K562 (cell line): Measurements from ENCODE around the gene ZNF77. TPM values are rescaled to one million over a fixed set of nuclear protein-coding genes. Genes with fewer than 3 reads are reported as not detected.

Experiments used
- ATF7 ChIP-seq: fragments of 450-650 bp; IDR thresholded peaks from 2 replicates; pipeline ENCODE4 v1.7.1; 2014; ENCODE audit warnings: mild to moderate bottlenecking, moderate library complexity
- CEBPZ ChIP-seq: fragments of 150-350 bp; IDR thresholded peaks from 2 replicates; pipeline ENCODE4 v1.6.1; 2014; ENCODE audit warnings: low read depth, mild to moderate bottlenecking, low read length, borderline replicate concordance
- CGGBP1 ChIP-seq: fragments of 250-450 bp; sonication (Bioruptor Pico); IDR thresholded peaks from 2 replicates; pipeline ENCODE4 v1.9.0; 2021; ENCODE audit warnings: mild to moderate bottlenecking
- HMGXB4 ChIP-seq: sonication (generic); formaldehyde crosslinking; IDR thresholded peaks from 2 replicates; pipeline ENCODE4 v1.8.1; 2023; ENCODE audit warnings: mild to moderate bottlenecking, missing genetic modification reagents
- MCM2 ChIP-seq: fragments of 450-650 bp; IDR thresholded peaks from 2 replicates; pipeline ENCODE4 v1.6.1; 2017; ENCODE audit warnings: low read depth, mild to moderate bottlenecking
- MCM3 ChIP-seq: fragments of 450-650 bp; IDR thresholded peaks from 2 replicates; pipeline ENCODE4 v1.6.1; 2016
- NR4A1 ChIP-seq, 2 experiments: fragments of 250-450 bp in 1 of 2; fragments of 450-650 bp in 1 of 2; sonication (Bioruptor Pico) in 1 of 2; IDR thresholded peaks; 2 replicates each; pipeline versions ENCODE4 v1.4.0 to v1.6.1; 2016 to 2020; ENCODE audit warnings: mild to moderate bottlenecking in 2 of 2, missing compliant biosample characterization in 1 of 2, missing genetic modification characterization in 1 of 2, moderate library complexity in 1 of 2
- PRMT5 ChIP-seq: sonication (generic); formaldehyde crosslinking; IDR thresholded peaks from 2 replicates; pipeline ENCODE4 v1.5.0; 2020; ENCODE audit warnings: missing genetic modification reagents
- XRCC3 ChIP-seq: fragments of 450-650 bp; IDR thresholded peaks from 2 replicates; pipeline ENCODE4 v1.6.1; 2017; ENCODE audit warnings: mild to moderate bottlenecking, moderate library complexity
- ZEB2 ChIP-seq: fragments of 450-650 bp; IDR thresholded peaks from 2 replicates; pipeline ENCODE4 v1.6.1; 2016
- ZNF184 ChIP-seq: sonication (generic); formaldehyde crosslinking; IDR thresholded peaks from 2 replicates; pipeline ENCODE4 v1.5.0; 2020; ENCODE audit warnings: missing genetic modification reagents
- polyA plus RNA-seq, 8 experiments: library from polyadenylated mRNA; depleted of rRNA in 4 of 8; stranded (reverse) in 5 of 8; unstranded in 3 of 8; fragments of >200 nt; fragmentation: Nextera tagmentation in 2 of 8; fragmentation: Illumina TruSeq in 1 of 8; extraction: Ambion mirVana in 2 of 8; extraction: Trizol in 1 of 8; gene quantifications; 2 replicates each; pipeline versions ENCODE4 v1.2.1 to v1.2.3, GENCODE V29; 2011 to 2014; ENCODE audit warnings: inconsistent platforms in 1 of 8, missing spikeins in 1 of 8
- total RNA-seq, 7 experiments: library from RNA; depleted of rRNA in 6 of 7; stranded (reverse); fragments of >200 nt in 6 of 7; fragmentation: Illumina TruSeq in 2 of 7; extraction: Trizol in 2 of 7; gene quantifications; 2 replicates each; pipeline versions ENCODE4 v1.2.1 to v1.2.3, GENCODE V29; 2011 to 2021; ENCODE audit warnings: low replicate concordance in 1 of 7
- TF ChIP-seq, protein P1 (sequence below), 2 experiments: fragments of 450-650 bp; formaldehyde crosslinking in 1 of 2; IDR thresholded peaks; 2 replicates each; pipeline versions ENCODE4 v1.4.0 to v1.6.1; 2014 to 2020; ENCODE audit warnings: mild to moderate bottlenecking in 2 of 2, borderline replicate concordance in 1 of 2, low read depth in 1 of 2

The ZNF77 gene
- total and polyA plus RNA-seq, 9 of the 15 experiments (the other 6 are each of a cell fraction or from before 2014, with no cell fraction given): 4.3 to 14.5 (median 7.7) TPM

DNA sequence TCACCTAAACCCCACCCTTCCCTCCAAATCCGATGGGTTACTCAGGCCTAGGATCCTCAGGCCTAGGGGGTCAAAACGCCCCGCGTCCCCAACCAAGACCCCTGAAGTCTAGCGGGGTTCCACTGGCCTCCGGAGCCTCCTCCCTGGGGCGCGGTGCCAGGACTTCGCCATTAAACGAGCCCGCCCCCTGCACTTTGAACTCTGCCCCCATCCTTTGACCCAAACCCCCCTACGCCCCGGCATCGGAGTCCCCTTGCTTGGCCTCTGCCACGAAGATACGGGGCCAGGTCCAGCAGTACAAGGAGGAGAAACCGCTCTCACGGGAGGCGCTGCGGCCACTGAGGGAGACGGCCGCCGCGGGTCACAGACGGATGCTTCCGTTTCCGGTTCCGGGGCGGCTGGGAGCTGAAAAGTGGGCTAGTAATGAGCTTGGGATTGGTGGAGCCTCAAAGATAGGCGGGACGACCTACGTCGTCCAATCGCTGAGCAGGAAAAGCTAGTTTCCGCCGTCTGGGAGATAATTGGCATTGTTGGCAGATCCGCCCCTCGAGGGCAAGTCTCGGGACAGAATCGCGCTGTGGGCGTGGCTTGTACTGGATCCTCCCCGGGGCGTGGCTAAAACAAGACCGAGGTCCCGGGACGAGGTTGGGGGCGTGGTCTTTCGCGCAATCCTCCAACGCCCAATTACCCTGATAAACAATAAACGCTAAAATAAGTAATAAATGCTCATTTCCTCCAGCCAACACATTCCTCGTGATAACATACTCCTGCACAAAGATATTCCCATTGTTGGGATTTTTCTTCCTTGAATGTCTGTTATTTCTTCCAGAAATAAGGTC is 5.7 kb upstream of the ZNF77 start (continued):
- TF ChIP-seq, protein P1, sequence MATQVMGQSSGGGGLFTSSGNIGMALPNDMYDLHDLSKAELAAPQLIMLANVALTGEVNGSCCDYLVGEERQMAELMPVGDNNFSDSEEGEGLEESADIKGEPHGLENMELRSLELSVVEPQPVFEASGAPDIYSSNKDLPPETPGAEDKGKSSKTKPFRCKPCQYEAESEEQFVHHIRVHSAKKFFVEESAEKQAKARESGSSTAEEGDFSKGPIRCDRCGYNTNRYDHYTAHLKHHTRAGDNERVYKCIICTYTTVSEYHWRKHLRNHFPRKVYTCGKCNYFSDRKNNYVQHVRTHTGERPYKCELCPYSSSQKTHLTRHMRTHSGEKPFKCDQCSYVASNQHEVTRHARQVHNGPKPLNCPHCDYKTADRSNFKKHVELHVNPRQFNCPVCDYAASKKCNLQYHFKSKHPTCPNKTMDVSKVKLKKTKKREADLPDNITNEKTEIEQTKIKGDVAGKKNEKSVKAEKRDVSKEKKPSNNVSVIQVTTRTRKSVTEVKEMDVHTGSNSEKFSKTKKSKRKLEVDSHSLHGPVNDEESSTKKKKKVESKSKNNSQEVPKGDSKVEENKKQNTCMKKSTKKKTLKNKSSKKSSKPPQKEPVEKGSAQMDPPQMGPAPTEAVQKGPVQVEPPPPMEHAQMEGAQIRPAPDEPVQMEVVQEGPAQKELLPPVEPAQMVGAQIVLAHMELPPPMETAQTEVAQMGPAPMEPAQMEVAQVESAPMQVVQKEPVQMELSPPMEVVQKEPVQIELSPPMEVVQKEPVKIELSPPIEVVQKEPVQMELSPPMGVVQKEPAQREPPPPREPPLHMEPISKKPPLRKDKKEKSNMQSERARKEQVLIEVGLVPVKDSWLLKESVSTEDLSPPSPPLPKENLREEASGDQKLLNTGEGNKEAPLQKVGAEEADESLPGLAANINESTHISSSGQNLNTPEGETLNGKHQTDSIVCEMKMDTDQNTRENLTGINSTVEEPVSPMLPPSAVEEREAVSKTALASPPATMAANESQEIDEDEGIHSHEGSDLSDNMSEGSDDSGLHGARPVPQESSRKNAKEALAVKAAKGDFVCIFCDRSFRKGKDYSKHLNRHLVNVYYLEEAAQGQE (IDR thresholded peaks at IDR 0.05; ENCODE audit: borderline replicate concordance): no peak
- TF ChIP-seq, protein P1 (CRISPR knock-in tag; IDR thresholded peaks at IDR 0.05; ENCODE audit: low read depth): peak; percentile 82; the same call in 1 of the 2 replicates
- TF ChIP-seq HMGXB4 (CRISPR knock-in tag) (no peak), CGGBP1 (CRISPR knock-in tag) (0 out of 2 replicates have a peak, but pooled peaks have one; percentile 49), ZEB2 (no peak; the same call in 1 of the 2 replicates), ATF7 (peak; percentile 40), CEBPZ (peak; percentile 80; the same call in 1 of the 2 replicates), MCM2 (no peak), MCM3 (no peak), PRMT5 (CRISPR knock-in tag) (no peak), NR4A1 (CRISPR knock-in tag; IDR thresholded peaks at IDR 0.05) (0 out of 2 replicates have a peak, but pooled peaks have one; percentile 13), NR4A1 (tag; IDR thresholded peaks at IDR 0.05) (no peak), ZNF184 (CRISPR knock-in tag) (no peak), XRCC3 (no peak)
